ENCODE data around the gene DMXL1.

- TF ChIP-seq CTCF (IDR thresholded peaks at IDR 0.05) (no peak), POLR2A (IDR thresholded peaks at IDR 0.05) (no peak)
These were observed 202.5 kb downstream of the DMXL1 start for GRCh38 chr5:119273391-119273839.

Data from heart left ventricle (tissue), 13 donors.